Naive thymus-derived CD4-positive, alpha-beta T cell (primary cell): ENCODE results near the gene TMEM176A. TPM values are rescaled to one million over a fixed set of nuclear protein-coding genes. Genes with fewer than 3 reads are reported as not detected.

Experiments
- ATAC-seq: fragments of 150-1000 bp; cut with Tn5 transposase; 2 replicates; pipeline ENCODE4 v1.10.0; 2021; ENCODE audit warnings: mild to moderate bottlenecking, moderate library complexity
- CTCF ChIA-PET: fragments of 350-600 bp; sonication (Branson Sonifier 250); formaldehyde crosslinking; loops from one replicate; lab custom pipeline; 2021; ENCODE audit warnings: antibody characterized with exemption; lab: Charles Lee
- POLR2A ChIA-PET: fragments of 350-600 bp; sonication (Branson Sonifier 250); formaldehyde crosslinking; loops from one replicate; lab custom pipeline; 2021; ENCODE audit warnings: antibody characterized with exemption, inconsistent platforms; lab: Charles Lee
- DNase-seq, 9 donors: peaks; one replicate each; pipeline versions ENCODE4 v3.0.0 to v3.0.0-alpha.2; 2020 to 2022; ENCODE audit warnings: mixed read lengths in 1 of 9
- H3K27ac ChIP-seq: one replicate; pipeline ENCODE4 v1.7.0; 2013; ENCODE audit warnings: mild to moderate bottlenecking, low read depth, low read length, moderate library complexity
- H3K27me3 ChIP-seq, 2 donors: one replicate each; pipeline ENCODE4 v1.7.0; 2013; ENCODE audit warnings: low read length in 2 of 2, mild to moderate bottlenecking in 2 of 2, moderate library complexity in 2 of 2; ENCODE audit not compliant: control insufficient read depth in 2 of 2, insufficient read depth in 2 of 2
- H3K36me3 ChIP-seq, 3 experiments: 1 replicate in 2 of 3; 2 replicates in 1 of 3; pipeline ENCODE4 v1.7.0; 2013; ENCODE audit warnings: low read length in 3 of 3, mild to moderate bottlenecking in 3 of 3, moderate library complexity in 1 of 3; ENCODE audit not compliant: insufficient read depth in 3 of 3, control insufficient read depth in 2 of 3
- H3K4me1 ChIP-seq, 2 donors: one replicate each; pipeline ENCODE4 v1.7.0; 2013; ENCODE audit warnings: low read length in 2 of 2, mild to moderate bottlenecking in 2 of 2, moderate library complexity in 1 of 2; ENCODE audit not compliant: control insufficient read depth in 2 of 2, insufficient read depth in 2 of 2
- H3K4me3 ChIP-seq: 2 replicates; pipeline ENCODE4 v1.7.0; 2013; ENCODE audit warnings: mild to moderate bottlenecking, low read length
- H3K9me3 ChIP-seq, 3 experiments: 1 replicate in 2 of 3; 2 replicates in 1 of 3; pipeline ENCODE4 v1.7.0; 2013; ENCODE audit warnings: low read length in 3 of 3; ENCODE audit not compliant: control insufficient read depth in 2 of 3
- H3K27ac Mint-ChIP-seq, 9 donors: one replicate each; pipeline ENCODE4 v1.8.0; 2020 to 2022; ENCODE audit warnings: mixed read lengths in 9 of 9, mild to moderate bottlenecking in 8 of 9, moderate library complexity in 5 of 9, inconsistent platforms in 2 of 9
- H3K27me3 Mint-ChIP-seq, 5 donors: one replicate each; pipeline ENCODE4 v1.8.0; 2021 to 2022; ENCODE audit warnings: mixed read lengths in 5 of 5, mild to moderate bottlenecking in 1 of 5
- H3K36me3 Mint-ChIP-seq, 5 donors: one replicate each; pipeline ENCODE4 v1.8.0; 2020 to 2022; ENCODE audit warnings: mixed read lengths in 5 of 5, mild to moderate bottlenecking in 3 of 5, inconsistent platforms in 1 of 5
- H3K4me1 Mint-ChIP-seq, 7 donors: one replicate each; pipeline ENCODE4 v1.8.0; 2020 to 2022; ENCODE audit warnings: mixed read lengths in 7 of 7, mild to moderate bottlenecking in 3 of 7, inconsistent platforms in 1 of 7
- H3K4me3 Mint-ChIP-seq, 10 donors: one replicate each; pipeline ENCODE4 v1.8.0; 2020 to 2022; ENCODE audit warnings: mild to moderate bottlenecking in 10 of 10, mixed read lengths in 10 of 10, moderate library complexity in 6 of 10, inconsistent platforms in 2 of 10
- H3K9me3 Mint-ChIP-seq, 11 donors: one replicate each; pipeline ENCODE4 v1.8.0; 2020 to 2022; ENCODE audit warnings: mixed read lengths in 11 of 11, mild to moderate bottlenecking in 4 of 11, inconsistent platforms in 1 of 11, moderate library complexity in 1 of 11
- intact Hi-C, 2 donors: fragments of 100-400 bp; cut with micrococcal nuclease; formaldehyde crosslinking; loops; one replicate each; pipeline ENCODE4 v1.15.1; 2023
- polyA plus RNA-seq, 2 donors: library from polyadenylated mRNA; unstranded; fragments of 300-500 nt; fragmentation: Illumina TruSeq; gene quantifications; one replicate each; pipeline ENCODE4 v1.2.3, GENCODE V29; 2021
- total RNA-seq, 6 experiments: library from RNA in 5 of 6; stranded (reverse) in 5 of 6; gene quantifications; 1 replicate in 5 of 6; 2 replicates in 1 of 6; pipeline ENCODE4 v1.2.3 and lab custom pipeline; 2021 to 2026

The TMEM176A gene, protein sequence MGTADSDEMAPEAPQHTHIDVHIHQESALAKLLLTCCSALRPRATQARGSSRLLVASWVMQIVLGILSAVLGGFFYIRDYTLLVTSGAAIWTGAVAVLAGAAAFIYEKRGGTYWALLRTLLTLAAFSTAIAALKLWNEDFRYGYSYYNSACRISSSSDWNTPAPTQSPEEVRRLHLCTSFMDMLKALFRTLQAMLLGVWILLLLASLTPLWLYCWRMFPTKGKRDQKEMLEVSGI
- total RNA-seq, result 1 to 10 TPM in 3 of 5 experiments, not detected in 2; 1.3 to 4.4 (median 1.8) TPM
- polyA plus RNA-seq, result under 1 TPM; 0.35 to 0.38 TPM
- not detected for total RNA-seq (lab: John Stamatoyannopoulos, UW)

DNA sequence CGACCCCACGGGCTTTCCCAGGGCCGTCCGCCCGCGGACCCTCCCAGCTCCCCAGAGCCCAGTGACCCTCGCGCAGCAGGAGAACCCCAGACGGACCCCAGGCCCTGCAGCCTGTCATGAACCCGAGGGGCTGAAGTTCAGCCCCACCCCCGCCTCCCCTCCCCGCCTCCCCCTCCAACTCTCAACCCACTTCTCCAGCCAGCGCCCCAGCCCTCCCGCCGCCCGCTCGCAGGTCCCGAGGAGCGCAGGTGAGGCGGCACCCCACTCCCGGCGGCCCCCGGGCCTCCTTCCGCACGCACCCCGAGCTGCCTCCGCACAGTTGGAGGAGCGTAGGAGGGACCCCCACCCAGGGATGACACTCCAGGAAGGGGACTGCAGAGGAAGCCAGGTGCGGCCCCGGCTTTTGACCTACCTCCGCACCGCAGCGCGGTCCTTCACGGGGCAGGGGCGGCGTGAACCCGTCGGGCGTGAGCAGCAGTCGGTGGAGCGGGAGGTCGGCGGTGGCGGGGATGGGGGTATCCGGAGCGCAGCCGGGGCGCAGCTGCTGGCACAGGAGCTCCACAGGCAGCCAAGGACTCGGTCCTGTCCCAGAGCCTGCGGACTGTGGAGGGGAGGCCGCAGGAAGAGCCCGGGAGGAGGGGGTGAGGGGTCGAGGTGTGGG lies at the start of gene TMEM176A:
TMEM176A (plus strand) TSS at position 189 of the 661 bp plus-strand sequence. CDS start 782 bp downstream, outside the sequence.
- Mint-ChIP-seq H3K9me3 (peaks cover 0 to 19% (median 6%) of the 10 kb centered on the region in 11 donors), H3K27me3 (peaks cover 40 to 75% (median 46%) of the 10 kb centered on the region in 5 donors), H3K36me3 (peaks cover 0 to 7% (median 5%) of the 10 kb centered on the region in 5 donors), H3K4me3 (peak within 1 kb of the TSS; percentile 28 to 82 (median 70)), H3K4me1 (peaks cover 0 to 19% (median 11%) of the 10 kb centered on the region in 7 donors), H3K27ac (peak within 1 kb of the TSS in 2 of 9 donors; percentile 29 to 38)
- Histone ChIP-seq H3K4me1 (peaks cover 0 to 15% of the 10 kb centered on the region in 2 donors), H3K27me3 (peaks cover 0 to 14% of the 10 kb centered on the region in 2 donors), H3K36me3 (no peaks in the 10 kb centered on the region), H3K27ac (no peak within 1 kb of the TSS), H3K4me3 (no peak within 1 kb of the TSS), H3K9me3 (peaks cover 0 to 14% (median 4%) of the 10 kb centered on the region in 3 experiments)
- peak in 5 of 9 donors; percentile 13 to 27 (median 21) for DNase-seq
- ChIA-PET POLR2A (no interaction called here), CTCF (no interaction called here)
- intact Hi-C loops, result no loop called here
- peak; percentile 39 for ATAC-seq

DNA sequence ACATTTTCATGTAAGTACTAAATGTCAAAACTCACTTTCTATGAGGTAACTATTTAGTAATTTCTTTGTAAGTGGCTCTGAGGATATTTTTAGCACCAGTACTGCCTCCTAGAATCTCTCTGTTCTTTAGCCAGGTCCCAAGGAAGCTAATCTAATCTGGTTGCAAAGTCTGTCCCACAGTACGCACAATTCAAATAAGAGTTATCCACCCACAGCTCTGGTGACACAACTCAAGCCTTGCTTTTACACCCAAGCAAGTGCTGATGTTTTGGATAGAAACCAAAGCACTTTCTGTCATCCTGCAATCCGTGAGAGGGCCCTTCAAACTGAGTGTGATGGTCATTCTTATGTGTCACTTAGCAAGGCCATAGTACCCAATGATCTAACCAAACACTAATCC lies 48.9 kb upstream of the TMEM176A start:
- Histone ChIP-seq H3K9me3 (no peaks in the 10 kb centered on the region), H3K36me3 (no peaks in the 10 kb centered on the region), H3K4me1 (peaks cover 66 to 93% of the 10 kb centered on the region in 2 donors), H3K4me3 (no peak overlapping the region), H3K27me3 (no peaks in the 10 kb centered on the region), H3K27ac (peak overlapping the region; percentile 56)
- no peak for ATAC-seq
- POLR2A ChIA-PET, result interaction anchor here (0.5 to 12.0 kb wide), 12 partner anchors 10 to 302 kb away, joined by 3 to 212 read pairs (median 3); partner anchors contain the start of genes GIMAP6, GIMAP7 and GIMAP8
- Mint-ChIP-seq H3K9me3 (peaks cover 0 to 5% (median 0%) of the 10 kb centered on the region in 11 donors), H3K4me3 (peak overlapping the region in 8 of 10 donors; percentile 15 to 68 (median 36)), H3K27ac (peak overlapping the region; percentile 18 to 96 (median 90)), H3K4me1 (peaks cover 44 to 97% (median 94%) of the 10 kb centered on the region in 7 donors), H3K27me3 (peaks cover 0 to 2% (median 0%) of the 10 kb centered on the region in 5 donors), H3K36me3 (peaks cover 0 to 17% (median 4%) of the 10 kb centered on the region in 5 donors)
- CTCF ChIA-PET, result no interaction called here
- no peak for DNase-seq
- intact Hi-C loops, result no loop called here

DNA sequence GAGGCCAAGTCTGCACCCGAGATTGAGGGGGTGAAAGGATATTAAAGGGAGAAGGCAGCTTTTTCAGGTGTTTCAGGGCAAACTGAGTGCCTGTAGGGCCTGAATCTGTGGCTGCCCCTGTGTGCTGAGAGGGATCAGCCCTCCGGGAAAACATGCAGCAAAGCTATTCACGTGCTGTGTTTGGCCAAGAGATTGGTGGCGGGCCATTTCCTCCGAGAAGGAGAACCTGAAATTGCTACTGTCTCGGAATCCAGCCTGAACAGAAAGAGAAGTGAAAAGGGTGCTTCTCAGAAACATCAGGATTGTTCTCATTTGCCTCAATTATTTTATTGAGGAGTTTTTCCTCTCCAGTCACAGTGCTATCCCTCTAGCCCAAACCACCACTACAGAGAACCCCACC lies 47.3 kb upstream of the TMEM176A start:
- peaks cover 52 to 78% of the 10 kb centered on the region in 2 donors for H3K4me1 ChIP-seq
- peaks cover 43 to 89% (median 86%) of the 10 kb centered on the region in 7 donors for H3K4me1 Mint-ChIP-seq
- ChIA-PET CTCF (interaction anchor here (0.7 to 1.3 kb wide), 4 partner anchors 14 to 304 kb away, joined by 3 to 4 read pairs (median 3); partner anchors contain the start of gene GIMAP1), POLR2A (interaction anchor here (1.0 to 6.3 kb wide), 12 partner anchors 9 to 303 kb away, joined by 4 to 179 read pairs (median 36); partner anchors contain the start of genes GIMAP2, GIMAP4, GIMAP5 and GIMAP6)
- H3K27me3 ChIP-seq, result no peaks in the 10 kb centered on the region
- peak overlapping the region; percentile 60 for H3K27ac ChIP-seq
- DNase-seq, result no peak
- intact Hi-C loops, result no loop called here
- H3K36me3 Mint-ChIP-seq, result peaks cover 0 to 8% (median 0%) of the 10 kb centered on the region in 5 donors
- no peaks in the 10 kb centered on the region for H3K9me3 ChIP-seq
- H3K27me3 Mint-ChIP-seq, result peaks cover 0 to 2% (median 0%) of the 10 kb centered on the region in 5 donors
- peak overlapping the region in 9 of 10 donors; percentile 53 to 73 (median 68) for H3K4me3 Mint-ChIP-seq
- peaks cover 0 to 5% (median 0%) of the 10 kb centered on the region in 11 donors for H3K9me3 Mint-ChIP-seq
- no peak for ATAC-seq
- H3K36me3 ChIP-seq, result no peaks in the 10 kb centered on the region
- H3K27ac Mint-ChIP-seq, result peak overlapping the region; percentile 88 to 97 (median 95)
- H3K4me3 ChIP-seq, result no peak overlapping the region

DNA sequence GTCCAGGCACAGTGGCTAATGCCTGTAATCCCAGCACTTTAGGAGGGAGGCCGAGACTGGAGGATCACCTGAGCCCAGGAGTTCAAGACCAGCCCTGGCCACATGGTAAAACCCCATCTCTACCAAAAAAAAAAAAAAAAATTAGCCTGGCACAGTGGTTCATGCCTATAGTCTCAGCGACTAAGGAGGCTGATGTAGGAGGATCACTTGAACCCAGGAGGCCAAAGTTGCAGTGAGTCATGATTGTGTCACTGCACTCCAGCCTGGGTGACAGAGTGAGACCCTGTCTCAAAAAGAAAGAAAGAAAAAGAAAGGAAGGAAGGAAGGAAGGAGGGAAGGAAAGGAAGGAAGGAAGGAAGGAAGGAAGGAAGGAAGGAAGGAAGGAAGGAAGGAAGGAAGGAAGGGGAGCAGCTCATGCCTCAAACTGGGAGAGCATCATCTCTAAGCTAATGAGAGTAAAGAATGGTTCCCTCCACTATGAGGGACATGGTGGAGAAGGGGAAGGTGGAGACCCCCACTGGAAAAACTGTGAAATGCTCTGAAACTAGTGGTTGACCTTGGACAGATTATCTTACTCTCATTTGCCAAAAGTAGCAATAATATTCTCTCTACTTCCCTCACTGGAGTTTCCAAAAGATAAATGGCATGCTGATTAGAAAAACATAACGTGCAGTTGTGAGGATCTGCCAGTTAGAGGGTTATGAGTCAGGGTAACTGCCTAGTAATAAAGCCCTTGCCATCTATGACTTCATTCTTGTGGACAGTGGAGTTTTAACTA lies 46.6 kb upstream of the TMEM176A start:
- H3K9me3 Mint-ChIP-seq, result peaks cover 0 to 5% (median 0%) of the 10 kb centered on the region in 11 donors
- CTCF ChIA-PET, result interaction anchor here (0.6 to 2.7 kb wide), 10 partner anchors 10 to 305 kb away, joined by 3 to 17 read pairs (median 3); partner anchors contain the start of genes GIMAP1 and GIMAP8
- H3K4me3 Mint-ChIP-seq, result peak overlapping the region; percentile 30 to 83 (median 68)
- H3K4me1 Mint-ChIP-seq, result peaks cover 36 to 81% (median 78%) of the 10 kb centered on the region in 7 donors
- no peaks in the 10 kb centered on the region for H3K27me3 ChIP-seq
- H3K27ac ChIP-seq, result peak overlapping the region; percentile 60
- H3K9me3 ChIP-seq, result no peaks in the 10 kb centered on the region
- H3K4me1 ChIP-seq, result peaks cover 44 to 70% of the 10 kb centered on the region in 2 donors
- no peaks in the 10 kb centered on the region for H3K36me3 ChIP-seq
- no peak overlapping the region for H3K4me3 ChIP-seq
- peaks cover 0 to 8% (median 0%) of the 10 kb centered on the region in 5 donors for H3K36me3 Mint-ChIP-seq
- intact Hi-C loops, result loop anchor here (2.0 kb wide), 3 partner anchors 17 to 77 kb away; partner anchors contain the start of genes GIMAP2 (in 1 of the 2) and GIMAP5 (in 1 of the 2)
- H3K27me3 Mint-ChIP-seq, result peaks cover 0 to 2% (median 0%) of the 10 kb centered on the region in 5 donors
- H3K27ac Mint-ChIP-seq, result peak overlapping the region; percentile 88 to 97 (median 95)
- no peak for ATAC-seq
- POLR2A ChIA-PET, result interaction anchor here (1.0 to 6.3 kb wide), 17 partner anchors 10 to 386 kb away, joined by 3 to 179 read pairs (median 27); partner anchors contain the start of genes GIMAP1, GIMAP2, GIMAP4 and GIMAP5
- peak in 1 of 9 donors; percentile 36 for DNase-seq

DNA sequence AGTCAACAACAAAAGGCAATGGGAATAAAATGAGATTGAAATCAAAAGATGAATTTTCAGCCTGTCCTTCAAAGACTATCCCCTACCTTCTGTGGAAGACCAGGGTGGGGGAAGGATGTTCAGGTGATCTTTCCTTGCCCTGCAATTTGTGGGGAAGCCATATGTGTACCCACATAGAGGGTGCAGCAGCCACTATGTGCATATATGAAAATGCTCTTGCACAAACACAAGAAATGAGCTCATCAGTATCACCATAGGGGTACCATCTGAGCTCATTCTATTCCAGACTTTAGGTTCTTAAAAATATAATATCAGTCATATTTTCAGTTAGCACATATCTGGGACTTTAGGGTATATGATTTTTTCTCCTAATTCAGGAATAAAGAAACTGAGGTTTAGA lies 45.6 kb upstream of the TMEM176A start:
- ATAC-seq (no peak), DNase-seq (no peak)
- peaks cover 0 to 6% (median 0%) of the 10 kb centered on the region in 11 donors for H3K9me3 Mint-ChIP-seq
- peaks cover 0 to 11% (median 0%) of the 10 kb centered on the region in 5 donors for H3K36me3 Mint-ChIP-seq
- POLR2A ChIA-PET, result interaction anchor here (0.7 to 6.3 kb wide), 44 partner anchors 10 to 387 kb away, joined by 3 to 179 read pairs (median 6); partner anchors contain the start of genes GIMAP1, GIMAP2, GIMAP4 and GIMAP5
- peak overlapping the region; percentile 92 to 99 (median 97) for H3K27ac Mint-ChIP-seq
- peak overlapping the region; percentile 6 for H3K4me3 ChIP-seq
- H3K27ac ChIP-seq, result peak overlapping the region; percentile 78
- peaks cover 0 to 2% (median 0%) of the 10 kb centered on the region in 5 donors for H3K27me3 Mint-ChIP-seq
- H3K4me1 ChIP-seq, result peaks cover 43 to 61% of the 10 kb centered on the region in 2 donors
- CTCF ChIA-PET, result interaction anchor here (0.6 to 2.9 kb wide), 21 partner anchors 11 to 348 kb away, joined by 3 to 23 read pairs (median 5); partner anchors contain the start of genes GIMAP1, GIMAP2, GIMAP4 and GIMAP5
- H3K36me3 ChIP-seq, result no peaks in the 10 kb centered on the region
- peak overlapping the region; percentile 73 to 88 (median 83) for H3K4me3 Mint-ChIP-seq
- peaks cover 32 to 72% (median 68%) of the 10 kb centered on the region in 7 donors for H3K4me1 Mint-ChIP-seq
- intact Hi-C loops, result loop anchor here (1.0 to 2.0 kb wide), 16 partner anchors 10 to 398 kb away; partner anchors contain the start of genes GIMAP1 (in 2 of the 2), GIMAP2 (in 2 of the 2), GIMAP5 (in 1 of the 2) and GIMAP6 (in 1 of the 2)
- no peaks in the 10 kb centered on the region for H3K27me3 ChIP-seq
- H3K9me3 ChIP-seq, result no peaks in the 10 kb centered on the region
